ENCODE measurements around the gene EIF3L.

The EIF3L gene

GRCh38 chr22:37817705-37818408, 31.4 kb upstream of the EIF3L start:
- DNase-seq: peak; percentile 82

- DNase-seq: peak; percentile 52
Measured at GRCh38 chr22:37818409-37819104, 30.7 kb upstream of the EIF3L start.

GRCh38 chr22:37819105-37819433, 30.1 kb upstream of the EIF3L start:
- DNase-seq: no peak

GRCh38 chr22:37820350-37820749, 28.9 kb upstream of the EIF3L start:
- no peak for DNase-seq

GRCh38 chr22:37822079-37822833, 27.0 kb upstream of the EIF3L start:
- DNase-seq: no peak

- no peak for DNase-seq
Measured at GRCh38 chr22:37823134-37823985, 25.9 kb upstream of the EIF3L start, which contains the start of gene GALR3. GALR3 (plus strand) TSS chr22:37823382; CDS start chr22:37823407, 25 bp downstream.

GRCh38 chr22:37824674-37825641, 24.3 kb upstream of the EIF3L start:
- DNase-seq: no peak

GRCh38 chr22:37827056-37827455, 22.2 kb upstream of the EIF3L start:
- no peak for DNase-seq

- DNase-seq: no peak
Measured at GRCh38 chr22:37830093-37830842, 19.0 kb upstream of the EIF3L start.

GRCh38 chr22:37831472-37831871, 17.7 kb upstream of the EIF3L start:
- DNase-seq: no peak

- DNase-seq: no peak
Measured at GRCh38 chr22:37832022-37832857, 17.0 kb upstream of the EIF3L start.

- DNase-seq: no peak
Measured at GRCh38 chr22:37842015-37842793, 7.0 kb upstream of the EIF3L start.

- peak; percentile 36 for DNase-seq
Measured at GRCh38 chr22:37843741-37844089, 5.5 kb upstream of the EIF3L start.

- DNase-seq: no peak
Measured at GRCh38 chr22:37844904-37845329, 4.3 kb upstream of the EIF3L start.

GRCh38 chr22:37846433-37846832, 2.8 kb upstream of the EIF3L start:
- DNase-seq: no peak

GRCh38 chr22:37848587-37849088, 581 bp upstream of the EIF3L start:
- no peak for DNase-seq

GRCh38 chr22:37850801-37851200, 1.6 kb downstream of the EIF3L start:
- no peak for DNase-seq

GRCh38 chr22:37852418-37852817, 3.2 kb downstream of the EIF3L start:
- DNase-seq: no peak

- no peak for DNase-seq
Measured at GRCh38 chr22:37854946-37855345, 5.7 kb downstream of the EIF3L start.

Data from activated gamma-delta T cell treated with Interleukin-2 at 50 U/mL for 16 hours (primary cell).